Effector CD4-positive, alpha-beta T cell (primary cell): ENCODE data around the gene ZNF428.
"Not testable (repeated sequence)": the region's sequence is repeated elsewhere in the genome, so short reads cannot be mapped to it uniquely, and the experiment has no call there.

Experiments used
- DNase-seq: peaks from one replicate; pipeline ENCODE4 v3.0.0-alpha.2; 2020

Gene ZNF428

GRCh38 chr19:43591904-43592772 is 27.3 kb downstream of the ZNF428 start:
- no peak for DNase-seq

- no peak for DNase-seq
These were observed 29.8 kb downstream of the ZNF428 start for GRCh38 chr19:43589678-43590077.

- no peak for DNase-seq
These were observed 30.2 kb downstream of the ZNF428 start for GRCh38 chr19:43589277-43589676.

GRCh38 chr19:43587029-43587428 is 32.4 kb downstream of the ZNF428 start:
- not testable (repeated sequence) for DNase-seq

- no peak for DNase-seq
These were observed 33.1 kb downstream of the ZNF428 start for GRCh38 chr19:43586346-43586745.

GRCh38 chr19:43584484-43584883 is 34.9 kb downstream of the ZNF428 start:
- DNase-seq, result no peak

GRCh38 chr19:43582495-43582894 is 36.9 kb downstream of the ZNF428 start:
- no peak for DNase-seq

- DNase-seq, result no peak
These were observed 38.0 kb downstream of the ZNF428 start for GRCh38 chr19:43581467-43581866.

- DNase-seq, result no peak
These were observed 40.6 kb downstream of the ZNF428 start for GRCh38 chr19:43578787-43579186.

- DNase-seq, result no peak
These were observed 43.2 kb downstream of the ZNF428 start for GRCh38 chr19:43575955-43576878.

- DNase-seq, result peak; percentile 95
These were observed 44.1 kb downstream of the ZNF428 start, which contains the start of the genes PINLYP and XRCC1 for GRCh38 chr19:43575156-43575950. Gene PINLYP, plus strand, starts transcription at chr19:43575801. Its CDS starts 1,391 bp downstream, at chr19:43577192. Gene XRCC1, minus strand, starts transcription at chr19:43575527. Its CDS starts 69 bp downstream, at chr19:43575458.

- DNase-seq, result no peak
These were observed 44.8 kb downstream of the ZNF428 start for GRCh38 chr19:43574424-43575155.

- DNase-seq, result no peak
These were observed 47.2 kb downstream of the ZNF428 start for GRCh38 chr19:43572171-43572588.

- DNase-seq, result no peak
These were observed 49.1 kb downstream of the ZNF428 start for GRCh38 chr19:43570174-43570791.

- DNase-seq, result no peak
These were observed 49.8 kb downstream of the ZNF428 start for GRCh38 chr19:43569657-43570056.

- no peak for DNase-seq
These were observed 54.6 kb downstream of the ZNF428 start for GRCh38 chr19:43564800-43565199.

- DNase-seq, result no peak
These were observed 55.5 kb downstream of the ZNF428 start for GRCh38 chr19:43563816-43564457.

GRCh38 chr19:43562698-43563241 is 56.7 kb downstream of the ZNF428 start:
- peak; percentile 64 for DNase-seq

- no peak for DNase-seq
These were observed 57.2 kb downstream of the ZNF428 start for GRCh38 chr19:43562226-43562697.
